Esophagus muscularis mucosa (tissue), 4 donors: ENCODE results near the gene ZNF24. TPM values are rescaled to one million over a fixed set of nuclear protein-coding genes. Genes with fewer than 3 reads are reported as not detected.

ENCODE experiments used
- DNase-seq: peaks from one replicate; pipeline ENCODE4 v3.0.0-alpha.2; 2017; ENCODE audit errors: extremely low spot score
- H3K27ac ChIP-seq, 4 donors: fragments of 200-600 bp; sonication (generic); replicated peaks in 1 of 4; 1 replicate in 3 of 4; 2 replicates in 1 of 4; pipeline ENCODE4 v1.5.1; 2016 to 2019; ENCODE audit warnings: mild to moderate bottlenecking in 1 of 4
- H3K27me3 ChIP-seq, 4 donors: fragments of 200-600 bp; sonication (generic); one replicate each; pipeline versions ENCODE4 v1.5.1 to v1.6.0; 2016 to 2019
- H3K36me3 ChIP-seq, 4 donors: fragments of 200-600 bp; sonication (generic); one replicate each; pipeline ENCODE4 v1.5.1; 2016 to 2019
- H3K4me1 ChIP-seq, 4 donors: fragments of 200-600 bp; sonication (generic); one replicate each; pipeline ENCODE4 v1.5.1; 2016 to 2019
- H3K4me3 ChIP-seq, 4 donors: fragments of 200-600 bp; sonication (generic); 1 replicate in 2 of 4; 2 replicates in 2 of 4; pipeline ENCODE4 v1.5.1; 2016 to 2019; ENCODE audit warnings: mild to moderate bottlenecking in 4 of 4, moderate library complexity in 1 of 4
- H3K9me3 ChIP-seq, 4 donors: fragments of 200-600 bp; sonication (generic); 1 replicate in 3 of 4; 2 replicates in 1 of 4; pipeline ENCODE4 v1.5.1; 2016 to 2019
- EP300 ChIP-seq: sonication (generic); formaldehyde crosslinking; IDR thresholded peaks from one replicate; pipeline ENCODE4 v1.6.1; 2017; ENCODE audit warnings: antibody characterized with exemption
- POLR2A ChIP-seq: fragments of 450-650 bp; IDR thresholded peaks from one replicate; pipeline ENCODE4 v1.6.1; 2017; ENCODE audit warnings: antibody characterized with exemption, moderate library complexity, mild to moderate bottlenecking, low read depth
- POLR2AphosphoS5 ChIP-seq, 2 donors: sonication (generic); formaldehyde crosslinking; IDR thresholded peaks; one replicate each; pipeline ENCODE4 v1.6.1; 2017; ENCODE audit warnings: antibody characterized with exemption in 2 of 2
- WGBS: methylation state at CpG from one replicate; pipeline ENCODE4 v1.1.5; 2018; 5-methylcytosine and 5-hydroxymethylcytosine counted together
- intact Hi-C: fragments of 100-400 bp; cut with DNase I; formaldehyde crosslinking; loops from one replicate; pipeline ENCODE4 v1.15.1; 2023
- total RNA-seq, 4 donors: library from RNA; depleted of rRNA; stranded (reverse); fragments of >200 nt; gene quantifications; one replicate each; pipeline versions ENCODE4 v1.1.0 to v1.2.1, GENCODE V29; 2016
- TF ChIP-seq, protein P1 (sequence below), 3 experiments: fragments of 200-600 bp in 2 of 3; fragments of 450-650 bp in 1 of 3; sonication (generic) in 2 of 3; IDR thresholded peaks; one replicate each; pipeline ENCODE4 v1.5.1; 2017 to 2019; ENCODE audit warnings: antibody characterized with exemption in 3 of 3, mild to moderate bottlenecking in 2 of 3, moderate library complexity in 1 of 3

The ZNF24 gene
- total RNA-seq, 4 donors from 2014 or later = 31.2 to 41.1 (median 39.3) TPM

- no peak overlapping the region for H3K27ac ChIP-seq
- no peaks in the 10 kb centered on the region for H3K9me3 ChIP-seq
- peaks cover 59 to 87% (median 73%) of the 10 kb centered on the region in 4 donors for H3K36me3 ChIP-seq
- H3K27me3 ChIP-seq = no peaks in the 10 kb centered on the region
- TF ChIP-seq POLR2AphosphoS5 (IDR thresholded peaks at IDR 0.05) (no peak), EP300 (no peak), POLR2A (no peak)
- TF ChIP-seq, protein P1, sequence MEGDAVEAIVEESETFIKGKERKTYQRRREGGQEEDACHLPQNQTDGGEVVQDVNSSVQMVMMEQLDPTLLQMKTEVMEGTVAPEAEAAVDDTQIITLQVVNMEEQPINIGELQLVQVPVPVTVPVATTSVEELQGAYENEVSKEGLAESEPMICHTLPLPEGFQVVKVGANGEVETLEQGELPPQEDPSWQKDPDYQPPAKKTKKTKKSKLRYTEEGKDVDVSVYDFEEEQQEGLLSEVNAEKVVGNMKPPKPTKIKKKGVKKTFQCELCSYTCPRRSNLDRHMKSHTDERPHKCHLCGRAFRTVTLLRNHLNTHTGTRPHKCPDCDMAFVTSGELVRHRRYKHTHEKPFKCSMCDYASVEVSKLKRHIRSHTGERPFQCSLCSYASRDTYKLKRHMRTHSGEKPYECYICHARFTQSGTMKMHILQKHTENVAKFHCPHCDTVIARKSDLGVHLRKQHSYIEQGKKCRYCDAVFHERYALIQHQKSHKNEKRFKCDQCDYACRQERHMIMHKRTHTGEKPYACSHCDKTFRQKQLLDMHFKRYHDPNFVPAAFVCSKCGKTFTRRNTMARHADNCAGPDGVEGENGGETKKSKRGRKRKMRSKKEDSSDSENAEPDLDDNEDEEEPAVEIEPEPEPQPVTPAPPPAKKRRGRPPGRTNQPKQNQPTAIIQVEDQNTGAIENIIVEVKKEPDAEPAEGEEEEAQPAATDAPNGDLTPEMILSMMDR (IDR thresholded peaks at IDR 0.05) = no peak
- H3K4me1 ChIP-seq = peaks cover 0 to 24% (median 11%) of the 10 kb centered on the region in 4 donors
- no peak overlapping the region for H3K4me3 ChIP-seq
- no peak for DNase-seq
- 80% methylated on average over 3 of the region's 3 CpGs for whole genome bisulfite sequencing
- intact Hi-C loops = no loop called here
These were observed 9.4 kb downstream of the ZNF24 start for GRCh38 chr18:35334821-35335220.

- Histone ChIP-seq H3K9me3 (no peaks in the 10 kb centered on the region), H3K27me3 (no peaks in the 10 kb centered on the region), H3K36me3 (peaks cover 53 to 81% (median 67%) of the 10 kb centered on the region in 4 donors), H3K4me3 (no peak overlapping the region), H3K4me1 (peaks cover 0 to 18% (median 10%) of the 10 kb centered on the region in 4 donors), H3K27ac (no peak overlapping the region)
- intact Hi-C loops = no loop called here
- TF ChIP-seq POLR2A (no peak), POLR2AphosphoS5 (IDR thresholded peaks at IDR 0.05) (no peak), EP300 (no peak)
- TF ChIP-seq, protein P1 (IDR thresholded peaks at IDR 0.05) = no peak
- DNase-seq = no peak
- 100% methylated on average over 1 of the region's 1 CpG for WGBS
These were observed 10.0 kb downstream of the ZNF24 start for GRCh38 chr18:35334212-35334611.

GRCh38 chr18:35331367-35332087 is 12.7 kb downstream of the ZNF24 start:
- DNase-seq = no peak
- H3K4me1 ChIP-seq = peaks cover 0 to 13% (median 10%) of the 10 kb centered on the region in 4 donors
- 76% methylated on average over 4 of the region's 4 CpGs for WGBS
- no peaks in the 10 kb centered on the region for H3K27me3 ChIP-seq
- H3K27ac ChIP-seq = no peak overlapping the region
- intact Hi-C loops = no loop called here
- no peak overlapping the region for H3K4me3 ChIP-seq
- H3K36me3 ChIP-seq = peaks cover 26 to 54% (median 42%) of the 10 kb centered on the region in 4 donors
- no peaks in the 10 kb centered on the region for H3K9me3 ChIP-seq
- TF ChIP-seq POLR2A (no peak), POLR2AphosphoS5 (IDR thresholded peaks at IDR 0.05) (no peak), EP300 (no peak)
- TF ChIP-seq, protein P1 (IDR thresholded peaks at IDR 0.05) = no peak

- intact Hi-C loops = no loop called here
- H3K27me3 ChIP-seq = no peaks in the 10 kb centered on the region
- no peak overlapping the region for H3K4me3 ChIP-seq
- no peak for TF ChIP-seq POLR2A
- TF ChIP-seq, protein P1 (IDR thresholded peaks at IDR 0.05) = no peak
- no peak for TF ChIP-seq POLR2AphosphoS5 (IDR thresholded peaks at IDR 0.05)
- no peak for TF ChIP-seq EP300
- no peaks in the 10 kb centered on the region for H3K9me3 ChIP-seq
- H3K27ac ChIP-seq = no peak overlapping the region
- peaks cover 5 to 27% (median 18%) of the 10 kb centered on the region in 4 donors for H3K36me3 ChIP-seq
- H3K4me1 ChIP-seq = no peaks in the 10 kb centered on the region
- no peak for DNase-seq
These were observed 15.4 kb downstream of the ZNF24 start for GRCh38 chr18:35328868-35329267.
